K562 (cell line): Measurements from ENCODE around the gene AGPAT1. TPM values are rescaled to one million over a fixed set of nuclear protein-coding genes. Genes with fewer than 3 reads are reported as not detected.

Source experiments
- ASH1L ChIP-seq: fragments of 450-650 bp; IDR thresholded peaks from 2 replicates; pipeline ENCODE4 v1.6.1; 2018; ENCODE audit warnings: borderline replicate concordance, mild to moderate bottlenecking, low read depth; ENCODE audit not compliant: partially characterized antibody
- ATF1 ChIP-seq, 2 experiments: fragments of 450-650 bp in 1 of 2; IDR thresholded peaks; 2 replicates each; pipeline ENCODE4 v1.6.1; 2016; ENCODE audit warnings: missing compliant biosample characterization in 1 of 2, missing genetic modification characterization in 1 of 2
- BRD9 ChIP-seq: fragments of 450-650 bp; IDR thresholded peaks from 2 replicates; pipeline ENCODE4 v1.6.1; 2018; ENCODE audit warnings: low read depth; ENCODE audit not compliant: partially characterized antibody
- DPF2 ChIP-seq: fragments of 450-650 bp; IDR thresholded peaks from 2 replicates; pipeline ENCODE4 v1.6.1; 2016
- FOXM1 ChIP-seq, 2 experiments: fragments of 450-650 bp in 1 of 2; sonication (generic) in 1 of 2; formaldehyde crosslinking in 1 of 2; IDR thresholded peaks; 2 replicates each; pipeline versions ENCODE4 v1.6.1 to v1.9.0; 2017 to 2022; ENCODE audit warnings: low read depth in 2 of 2, mild to moderate bottlenecking in 2 of 2, missing genetic modification reagents in 1 of 2, moderate library complexity in 1 of 2
- MBD2 ChIP-seq: sonication (generic); IDR thresholded peaks from 2 replicates; pipeline ENCODE4 v1.6.1; 2016; ENCODE audit warnings: low read depth, borderline replicate concordance
- MYC ChIP-seq, 2 experiments: fragments of 250-450 bp in 1 of 2; sonication (Bioruptor Pico) in 1 of 2; IDR thresholded peaks; 2 replicates each; pipeline versions ENCODE4 v1.5.1 to v1.6.1; 2012 to 2021; ENCODE audit warnings: low read depth in 2 of 2, borderline replicate concordance in 1 of 2, improper control_type of control experiment in 1 of 2, low read length in 1 of 2, mild to moderate bottlenecking in 1 of 2, moderate library complexity in 1 of 2
- PHTF2 ChIP-seq: fragments of 250-450 bp; sonication (Bioruptor Pico); IDR thresholded peaks from 2 replicates; pipeline ENCODE4 v1.5.0; 2021; ENCODE audit warnings: mild to moderate bottlenecking
- SMARCA4 ChIP-seq: fragments of 450-650 bp; IDR thresholded peaks from 2 replicates; pipeline ENCODE4 v1.6.1; 2016
- TBL1XR1 ChIP-seq, 2 experiments: IDR thresholded peaks; 2 replicates each; pipeline ENCODE4 v1.6.1; 2012; ENCODE audit warnings: improper control_type of control experiment in 2 of 2, low read length in 2 of 2, mild to moderate bottlenecking in 1 of 2
- TCF15 ChIP-seq: fragments of 250-450 bp; sonication (Bioruptor Pico); IDR thresholded peaks from 2 replicates; pipeline ENCODE4 v1.8.0; 2022; ENCODE audit warnings: moderate library complexity, mild to moderate bottlenecking, inconsistent platforms
- ZBTB34 ChIP-seq: fragments of 250-450 bp; sonication (Bioruptor Pico); IDR thresholded peaks from 2 replicates; pipeline ENCODE4 v1.8.0; 2021; ENCODE audit warnings: mild to moderate bottlenecking, moderate library complexity
- ZFP30 ChIP-seq: fragments of 250-450 bp; sonication (Bioruptor Pico); IDR thresholded peaks from 2 replicates; pipeline ENCODE4 v1.8.0; 2022; ENCODE audit warnings: moderate library complexity, mild to moderate bottlenecking, inconsistent platforms, borderline replicate concordance
- polyA plus RNA-seq, 8 experiments: library from polyadenylated mRNA; depleted of rRNA in 4 of 8; stranded (reverse) in 5 of 8; unstranded in 3 of 8; fragments of >200 nt; fragmentation: Nextera tagmentation in 2 of 8; fragmentation: Illumina TruSeq in 1 of 8; extraction: Ambion mirVana in 2 of 8; extraction: Trizol in 1 of 8; gene quantifications; 2 replicates each; pipeline versions ENCODE4 v1.2.1 to v1.2.3, GENCODE V29; 2011 to 2014; ENCODE audit warnings: inconsistent platforms in 1 of 8, missing spikeins in 1 of 8
- total RNA-seq, 7 experiments: library from RNA; depleted of rRNA in 6 of 7; stranded (reverse); fragments of >200 nt in 6 of 7; fragmentation: Illumina TruSeq in 2 of 7; extraction: Trizol in 2 of 7; gene quantifications; 2 replicates each; pipeline versions ENCODE4 v1.2.1 to v1.2.3, GENCODE V29; 2011 to 2021; ENCODE audit warnings: low replicate concordance in 1 of 7
- TF ChIP-seq, protein P1 (sequence below): sonication (generic); formaldehyde crosslinking; IDR thresholded peaks from 2 replicates; pipeline ENCODE4 v1.8.1; 2023; ENCODE audit warnings: missing genetic modification reagents, mild to moderate bottlenecking, borderline replicate concordance
- TF ChIP-seq, protein P2 (sequence below): sonication (generic); formaldehyde crosslinking; IDR thresholded peaks from 2 replicates; pipeline ENCODE4 v1.8.0; 2022; ENCODE audit warnings: mild to moderate bottlenecking, missing genetic modification reagents, borderline replicate concordance
- TF ChIP-seq, protein P3 (sequence below): fragments of 450-650 bp; formaldehyde crosslinking; IDR thresholded peaks from 2 replicates; pipeline ENCODE4 v1.4.0; 2020; ENCODE audit warnings: mild to moderate bottlenecking

Gene AGPAT1
- total and polyA plus RNA-seq, 9 of the 15 experiments (the other 6 are each of a cell fraction or from before 2014, with no cell fraction given) = 37.9 to 176 (median 69.4) TPM

- TF ChIP-seq, protein P1, sequence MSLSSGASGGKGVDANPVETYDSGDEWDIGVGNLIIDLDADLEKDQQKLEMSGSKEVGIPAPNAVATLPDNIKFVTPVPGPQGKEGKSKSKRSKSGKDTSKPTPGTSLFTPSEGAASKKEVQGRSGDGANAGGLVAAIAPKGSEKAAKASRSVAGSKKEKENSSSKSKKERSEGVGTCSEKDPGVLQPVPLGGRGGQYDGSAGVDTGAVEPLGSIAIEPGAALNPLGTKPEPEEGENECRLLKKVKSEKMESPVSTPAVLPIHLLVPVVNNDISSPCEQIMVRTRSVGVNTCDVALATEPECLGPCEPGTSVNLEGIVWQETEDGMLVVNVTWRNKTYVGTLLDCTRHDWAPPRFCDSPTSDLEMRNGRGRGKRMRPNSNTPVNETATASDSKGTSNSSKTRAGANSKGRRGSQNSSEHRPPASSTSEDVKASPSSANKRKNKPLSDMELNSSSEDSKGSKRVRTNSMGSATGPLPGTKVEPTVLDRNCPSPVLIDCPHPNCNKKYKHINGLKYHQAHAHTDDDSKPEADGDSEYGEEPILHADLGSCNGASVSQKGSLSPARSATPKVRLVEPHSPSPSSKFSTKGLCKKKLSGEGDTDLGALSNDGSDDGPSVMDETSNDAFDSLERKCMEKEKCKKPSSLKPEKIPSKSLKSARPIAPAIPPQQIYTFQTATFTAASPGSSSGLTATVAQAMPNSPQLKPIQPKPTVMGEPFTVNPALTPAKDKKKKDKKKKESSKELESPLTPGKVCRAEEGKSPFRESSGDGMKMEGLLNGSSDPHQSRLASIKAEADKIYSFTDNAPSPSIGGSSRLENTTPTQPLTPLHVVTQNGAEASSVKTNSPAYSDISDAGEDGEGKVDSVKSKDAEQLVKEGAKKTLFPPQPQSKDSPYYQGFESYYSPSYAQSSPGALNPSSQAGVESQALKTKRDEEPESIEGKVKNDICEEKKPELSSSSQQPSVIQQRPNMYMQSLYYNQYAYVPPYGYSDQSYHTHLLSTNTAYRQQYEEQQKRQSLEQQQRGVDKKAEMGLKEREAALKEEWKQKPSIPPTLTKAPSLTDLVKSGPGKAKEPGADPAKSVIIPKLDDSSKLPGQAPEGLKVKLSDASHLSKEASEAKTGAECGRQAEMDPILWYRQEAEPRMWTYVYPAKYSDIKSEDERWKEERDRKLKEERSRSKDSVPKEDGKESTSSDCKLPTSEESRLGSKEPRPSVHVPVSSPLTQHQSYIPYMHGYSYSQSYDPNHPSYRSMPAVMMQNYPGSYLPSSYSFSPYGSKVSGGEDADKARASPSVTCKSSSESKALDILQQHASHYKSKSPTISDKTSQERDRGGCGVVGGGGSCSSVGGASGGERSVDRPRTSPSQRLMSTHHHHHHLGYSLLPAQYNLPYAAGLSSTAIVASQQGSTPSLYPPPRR (CRISPR knock-in tag) = no peak
- TF ChIP-seq BRD9 (no peak), ATF1 (CRISPR knock-in tag; IDR thresholded peaks at IDR 0.05) (no peak), ATF1 (tag; IDR thresholded peaks at IDR 0.05) (peak; percentile 94), ASH1L (peak; percentile 98), TCF15 (CRISPR knock-in tag) (no peak), SMARCA4 (no peak), MYC (IDR thresholded peaks at IDR 0.05; ENCODE audit: low read depth, low read length) (peak; percentile 38; the same call in 1 of the 2 replicates), MYC (CRISPR knock-in tag; IDR thresholded peaks at IDR 0.05; ENCODE audit: borderline replicate concordance, low read depth) (no peak), TBL1XR1 (IDR thresholded peaks at IDR 0.05; ENCODE audit: low read length in 2 of 2) (peak in 1 of 2 experiments; percentile 4; a peak in 1 of 4 replicates), FOXM1 (IDR thresholded peaks at IDR 0.05; ENCODE audit: low read depth) (0 out of 2 replicates have a peak, but pooled peaks have one; percentile 12), FOXM1 (CRISPR knock-in tag; IDR thresholded peaks at IDR 0.05; ENCODE audit: low read depth) (no peak), DPF2 (0 out of 2 replicates have a peak, but pooled peaks have one; percentile 3), MBD2 (peak; percentile 99), PHTF2 (CRISPR knock-in tag) (no peak), ZBTB34 (CRISPR knock-in tag) (no peak), ZFP30 (CRISPR knock-in tag) (no peak)
- TF ChIP-seq, protein P2, sequence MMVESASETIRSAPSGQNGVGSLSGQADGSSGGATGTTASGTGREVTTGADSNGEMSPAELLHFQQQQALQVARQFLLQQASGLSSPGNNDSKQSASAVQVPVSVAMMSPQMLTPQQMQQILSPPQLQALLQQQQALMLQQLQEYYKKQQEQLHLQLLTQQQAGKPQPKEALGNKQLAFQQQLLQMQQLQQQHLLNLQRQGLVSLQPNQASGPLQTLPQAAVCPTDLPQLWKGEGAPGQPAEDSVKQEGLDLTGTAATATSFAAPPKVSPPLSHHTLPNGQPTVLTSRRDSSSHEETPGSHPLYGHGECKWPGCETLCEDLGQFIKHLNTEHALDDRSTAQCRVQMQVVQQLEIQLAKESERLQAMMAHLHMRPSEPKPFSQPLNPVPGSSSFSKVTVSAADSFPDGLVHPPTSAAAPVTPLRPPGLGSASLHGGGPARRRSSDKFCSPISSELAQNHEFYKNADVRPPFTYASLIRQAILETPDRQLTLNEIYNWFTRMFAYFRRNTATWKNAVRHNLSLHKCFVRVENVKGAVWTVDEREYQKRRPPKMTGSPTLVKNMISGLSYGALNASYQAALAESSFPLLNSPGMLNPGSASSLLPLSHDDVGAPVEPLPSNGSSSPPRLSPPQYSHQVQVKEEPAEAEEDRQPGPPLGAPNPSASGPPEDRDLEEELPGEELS (CRISPR knock-in tag) = no peak
- TF ChIP-seq, protein P3, sequence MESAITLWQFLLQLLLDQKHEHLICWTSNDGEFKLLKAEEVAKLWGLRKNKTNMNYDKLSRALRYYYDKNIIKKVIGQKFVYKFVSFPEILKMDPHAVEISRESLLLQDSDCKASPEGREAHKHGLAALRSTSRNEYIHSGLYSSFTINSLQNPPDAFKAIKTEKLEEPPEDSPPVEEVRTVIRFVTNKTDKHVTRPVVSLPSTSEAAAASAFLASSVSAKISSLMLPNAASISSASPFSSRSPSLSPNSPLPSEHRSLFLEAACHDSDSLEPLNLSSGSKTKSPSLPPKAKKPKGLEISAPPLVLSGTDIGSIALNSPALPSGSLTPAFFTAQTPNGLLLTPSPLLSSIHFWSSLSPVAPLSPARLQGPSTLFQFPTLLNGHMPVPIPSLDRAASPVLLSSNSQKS = no peak
Observed at GRCh38 chr6:32177788-32178546, 2.1 kb upstream of the AGPAT1 start, which contains the start of gene RNF5 (continued).
